ENCODE data around the gene TENM3.
A peak's percentile ranks its signal among the peaks of the same experiment; 100 is the strongest.

TENM3 gene

GRCh38 chr4:182700362-182701160, 457.4 kb downstream of the TENM3 start:
- DNase-seq = no peak

- DNase-seq = no peak
These were observed 460.9 kb downstream of the TENM3 start for GRCh38 chr4:182704077-182704476.

GRCh38 chr4:182704948-182705347, 461.7 kb downstream of the TENM3 start:
- DNase-seq = no peak

GRCh38 chr4:182705389-182705788, 462.2 kb downstream of the TENM3 start:
- no peak for DNase-seq

- no peak for DNase-seq
These were observed 468.0 kb downstream of the TENM3 start for GRCh38 chr4:182711211-182711610.

- DNase-seq = no peak
These were observed 472.3 kb downstream of the TENM3 start for GRCh38 chr4:182715548-182715947.

- no peak for DNase-seq
These were observed 473.0 kb downstream of the TENM3 start for GRCh38 chr4:182716192-182716591.

GRCh38 chr4:182717788-182718583, 474.8 kb downstream of the TENM3 start:
- DNase-seq = no peak

GRCh38 chr4:182724414-182724813, 481.2 kb downstream of the TENM3 start:
- no peak for DNase-seq

GRCh38 chr4:182729516-182729915, 486.3 kb downstream of the TENM3 start:
- no peak for DNase-seq

GRCh38 chr4:182730791-182731190, 487.6 kb downstream of the TENM3 start:
- DNase-seq = no peak

- no peak for DNase-seq
These were observed 493.0 kb downstream of the TENM3 start for GRCh38 chr4:182736207-182736606.

- DNase-seq = no peak
These were observed 495.3 kb downstream of the TENM3 start for GRCh38 chr4:182738283-182739047.

- DNase-seq = no peak
These were observed 497.1 kb downstream of the TENM3 start for GRCh38 chr4:182740256-182740655.

- no peak for DNase-seq
These were observed 497.9 kb downstream of the TENM3 start for GRCh38 chr4:182741054-182741453.

GRCh38 chr4:182741914-182742313, 498.7 kb downstream of the TENM3 start:
- peak; percentile 54 for DNase-seq

- no peak for DNase-seq
These were observed 500.6 kb downstream of the TENM3 start for GRCh38 chr4:182743815-182744214.

- DNase-seq = peak; percentile 80
These were observed 502.0 kb downstream of the TENM3 start for GRCh38 chr4:182745237-182745636.

- DNase-seq = no peak
These were observed 503.7 kb downstream of the TENM3 start for GRCh38 chr4:182746876-182747275.

GRCh38 chr4:182748283-182748682, 505.1 kb downstream of the TENM3 start:
- DNase-seq = no peak

GRCh38 chr4:182748949-182749348, 505.7 kb downstream of the TENM3 start:
- DNase-seq = no peak

- peak; percentile 72 for DNase-seq
These were observed 506.5 kb downstream of the TENM3 start for GRCh38 chr4:182749667-182750167.
